Stimulated activated CD8-positive, alpha-beta memory T cell treated with anti-CD3 and anti-CD28 coated beads, Interleukin-4, amount 100 ng/mL, for 24 hours (primary cell): ENCODE data around the gene CASP9.

Experiments
- DNase-seq: peaks from one replicate; pipeline ENCODE4 v3.0.0-alpha.2; 2020; ENCODE audit warnings: low read depth

CASP9 gene

DNA sequence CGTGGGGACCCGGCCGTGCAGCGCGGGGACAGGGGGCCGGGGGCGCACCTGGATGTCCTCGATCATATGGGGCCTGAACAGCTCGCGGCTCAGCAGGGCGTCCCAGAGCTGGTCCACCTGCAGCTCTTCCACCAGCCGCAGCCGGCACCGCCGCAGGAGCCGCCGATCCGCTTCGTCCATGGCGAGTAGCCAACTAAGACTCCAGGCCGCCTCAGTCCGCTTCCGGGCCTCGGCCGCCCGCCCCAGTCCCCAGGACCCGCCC lies at the start of gene CASP9:
Gene CASP9 (minus strand): TSS at position 195 of the 262 bp plus-strand sequence. CDS start 15 bp downstream, at position 180.
- DNase-seq, result no peak

DNA sequence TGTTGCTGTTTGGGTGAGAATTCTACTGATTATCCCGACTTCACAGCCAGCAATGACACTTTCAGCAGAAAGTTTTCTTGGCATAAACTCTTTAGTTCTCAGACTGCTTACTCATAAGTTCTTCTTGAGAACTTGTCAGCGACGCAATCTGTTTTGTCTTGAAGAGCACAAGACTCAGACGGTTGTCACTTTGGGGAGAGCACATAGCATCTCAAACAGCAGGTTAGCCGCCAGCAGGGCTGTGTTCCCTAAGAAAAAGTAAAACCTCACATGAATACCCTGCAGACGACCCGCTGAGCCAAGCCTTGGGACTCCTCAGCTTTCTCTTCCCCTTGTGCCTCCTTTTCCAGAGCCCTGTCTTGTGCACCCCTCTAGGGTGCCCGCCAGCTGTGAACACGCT lies 49.5 kb upstream of the CASP9 start:
- no peak for DNase-seq

DNA sequence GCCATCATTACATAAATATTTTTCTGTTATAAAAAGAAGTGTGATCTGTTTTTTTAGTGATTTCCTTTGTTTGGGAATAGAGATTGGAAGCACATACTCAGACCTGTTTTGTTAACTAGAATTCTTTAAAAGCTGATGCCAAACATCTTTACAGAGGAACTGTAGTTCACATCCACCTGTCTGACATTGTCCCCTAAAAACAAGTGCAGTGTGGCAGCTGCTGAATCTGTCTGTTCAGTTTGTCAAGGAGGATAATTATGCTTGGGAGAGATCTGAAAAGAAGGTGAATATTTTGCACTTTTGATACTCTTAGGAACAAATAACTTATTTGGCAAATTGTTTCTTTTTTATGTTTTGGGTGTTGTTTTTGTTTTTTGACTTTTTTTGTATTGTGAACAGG lies 47.3 kb upstream of the CASP9 start:
- DNase-seq, result no peak

DNA sequence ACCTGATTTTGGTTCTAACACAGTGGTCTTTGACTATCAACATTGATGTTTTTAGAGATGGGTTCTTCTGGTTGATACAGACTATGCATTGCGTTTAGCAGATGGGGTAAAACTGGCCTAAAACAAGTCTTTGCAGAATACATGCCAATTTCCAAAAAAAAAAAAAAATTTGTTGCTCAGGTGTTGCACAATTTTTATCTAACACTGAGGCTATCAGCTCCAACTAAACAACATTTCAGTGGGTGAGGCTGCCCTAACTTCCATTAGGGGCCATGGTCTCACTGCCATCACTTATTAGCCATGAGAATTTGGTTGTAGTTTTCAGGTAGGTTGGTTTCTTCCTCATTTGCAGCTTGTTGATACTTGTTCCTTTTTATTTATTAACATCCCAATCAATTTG lies 46.8 kb upstream of the CASP9 start:
- DNase-seq, result no peak

DNA sequence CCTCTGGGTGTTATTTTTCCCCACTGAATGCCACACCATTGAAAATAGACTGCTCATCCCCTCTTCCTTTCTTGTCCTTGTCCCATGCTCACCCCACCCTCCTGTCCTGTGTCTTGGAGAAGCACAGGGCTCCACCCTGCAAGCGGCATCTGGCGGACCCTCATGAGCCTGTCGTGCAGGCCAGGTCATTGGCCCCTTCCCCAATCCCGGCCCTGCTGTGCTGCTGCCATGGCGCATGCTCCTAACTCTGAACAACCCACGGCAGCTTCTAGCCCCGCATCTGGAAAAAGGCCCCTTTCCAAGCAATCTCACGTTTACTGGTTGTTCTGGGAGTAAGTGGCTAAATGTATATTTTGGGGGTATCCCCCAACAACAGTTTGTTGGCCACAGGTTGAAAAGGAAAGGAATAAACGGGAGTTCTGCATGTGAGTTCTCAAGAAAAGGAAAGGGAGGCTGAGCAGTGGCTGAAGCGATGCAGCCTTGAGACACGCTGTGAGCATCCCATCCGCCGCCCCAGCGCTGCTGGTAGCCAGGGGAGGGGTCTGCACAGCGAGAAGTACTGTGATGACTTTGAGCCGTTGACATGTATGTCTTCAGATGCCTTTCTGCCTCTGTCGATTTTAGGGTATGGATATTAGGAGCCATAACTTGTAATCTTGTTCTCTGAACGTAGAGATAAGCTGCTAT lies 44.5 kb upstream of the CASP9 start:
- DNase-seq, result no peak

DNA sequence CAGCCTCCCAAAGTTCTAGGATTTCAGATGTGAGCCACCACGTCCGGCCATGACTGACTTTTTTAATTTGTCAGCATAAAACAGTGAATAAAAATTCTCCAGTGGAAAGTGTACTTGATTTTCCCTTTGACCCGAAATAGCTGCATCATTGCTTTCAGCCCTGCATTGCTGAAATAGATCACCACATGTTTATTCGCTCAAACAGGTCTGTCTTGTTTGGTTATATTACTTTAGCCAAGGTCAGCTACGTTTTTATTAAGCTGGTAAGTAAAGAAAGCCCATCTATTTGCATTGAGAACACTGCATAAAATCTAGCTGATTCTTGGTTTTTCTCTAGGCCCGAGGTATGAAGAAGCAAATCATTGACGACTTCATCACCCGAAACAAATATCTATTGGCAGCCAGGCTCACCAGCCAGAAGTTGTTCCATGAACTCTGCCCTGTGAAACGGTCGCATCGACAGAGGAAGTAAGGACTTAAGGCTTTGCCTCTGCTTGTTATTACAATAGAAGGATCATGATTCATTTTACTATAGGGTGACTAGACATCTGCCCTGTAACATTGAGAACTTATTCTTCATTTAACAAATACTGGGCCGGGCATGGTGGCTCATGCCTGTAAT lies 35.3 kb upstream of the CASP9 start:
- DNase-seq, result no peak

DNA sequence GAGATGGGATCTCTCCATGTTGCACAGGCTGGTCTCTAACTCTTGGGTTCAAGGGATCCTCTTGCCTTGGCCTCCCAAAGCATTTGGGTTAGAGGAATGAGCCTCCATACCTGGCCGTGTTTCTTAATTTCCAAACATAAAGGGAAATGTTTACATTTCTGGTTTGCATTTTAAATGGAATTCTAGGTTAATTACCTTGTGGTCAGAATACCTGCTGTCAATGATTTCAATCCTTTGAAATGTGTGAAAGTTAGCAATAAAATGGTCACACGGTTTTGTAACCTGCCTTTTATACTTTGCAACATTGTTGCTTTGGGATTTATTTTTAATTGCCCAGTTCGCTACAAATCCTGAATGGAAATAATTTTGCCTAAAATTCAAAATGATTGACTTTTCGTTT lies 34.5 kb upstream of the CASP9 start:
- no peak for DNase-seq

DNA sequence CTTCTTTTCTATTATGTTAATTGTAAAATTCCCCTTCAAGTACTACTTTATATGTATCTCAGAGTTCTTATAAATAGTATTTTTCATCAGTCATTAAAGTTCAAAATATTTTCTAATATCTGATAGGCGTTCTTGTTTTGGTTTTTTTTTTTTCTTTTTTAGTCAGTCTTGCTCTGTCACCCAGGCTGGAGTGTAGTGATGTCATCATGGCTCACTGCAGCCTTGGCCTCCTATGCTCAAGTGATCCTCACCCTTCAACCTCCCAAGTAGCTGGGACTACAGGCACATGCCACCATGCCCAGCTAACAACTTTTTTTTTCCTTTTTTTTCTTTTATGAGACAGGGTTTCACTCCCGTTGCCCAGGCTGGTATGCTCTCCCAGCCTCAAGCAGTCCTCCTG lies 33.6 kb upstream of the CASP9 start:
- no peak for DNase-seq

DNA sequence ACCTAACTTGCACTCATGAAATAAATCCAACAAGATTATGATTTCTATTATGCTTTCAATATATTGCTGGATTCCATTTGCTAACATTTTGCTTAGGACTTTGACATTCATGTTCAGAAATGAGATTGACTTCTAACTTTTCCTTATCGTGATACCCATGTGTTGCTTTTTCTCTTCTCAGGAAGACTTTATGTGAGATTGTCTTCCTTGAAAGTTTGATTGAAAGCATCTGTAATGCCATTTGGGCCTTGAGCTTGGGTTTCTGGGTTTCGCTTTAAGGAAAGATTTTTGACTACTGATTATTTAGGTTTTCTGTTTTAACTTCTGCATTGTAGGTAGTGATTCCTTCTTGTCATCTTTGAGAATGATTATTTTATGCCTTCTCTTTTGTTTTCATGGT lies 33.0 kb upstream of the CASP9 start:
- no peak for DNase-seq

DNA sequence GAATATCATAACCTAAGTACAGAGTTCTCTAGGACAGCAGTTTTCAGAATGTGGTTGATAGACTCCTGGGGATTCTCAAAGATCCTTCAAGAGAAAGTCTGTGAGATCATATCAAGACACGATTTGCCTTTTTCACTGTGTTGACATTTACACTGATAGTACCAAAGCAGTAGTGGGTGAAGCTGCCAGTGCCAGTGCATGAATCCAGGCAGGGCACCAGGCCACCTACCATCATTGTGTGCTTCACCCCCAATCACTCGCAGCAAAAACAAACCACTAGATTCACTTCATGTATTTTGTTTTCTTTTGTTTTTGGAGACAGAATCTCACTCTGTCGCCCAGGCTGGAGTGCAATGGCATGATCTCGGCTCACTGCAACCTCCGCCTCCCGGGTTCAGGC lies 26.6 kb upstream of the CASP9 start:
- no peak for DNase-seq

DNA sequence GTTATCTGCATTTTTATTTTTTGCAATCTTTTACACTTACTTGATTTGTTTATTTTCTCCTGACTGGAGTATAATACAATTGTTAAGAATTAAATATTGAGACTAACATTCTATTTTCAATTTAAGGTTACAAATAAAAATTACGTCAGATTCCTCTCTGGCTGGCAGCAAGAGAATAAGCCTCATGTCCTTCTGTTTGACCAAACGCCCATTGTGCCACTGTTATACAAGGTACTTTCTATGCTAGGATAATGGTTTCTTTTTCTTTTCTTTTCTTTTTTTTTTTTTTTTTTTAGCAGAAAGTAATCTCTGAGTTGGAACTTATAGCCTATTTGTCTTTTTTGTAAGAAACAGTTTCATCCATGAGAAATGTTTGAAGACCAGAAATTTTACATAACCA lies 22.6 kb upstream of the CASP9 start:
- no peak for DNase-seq

DNA sequence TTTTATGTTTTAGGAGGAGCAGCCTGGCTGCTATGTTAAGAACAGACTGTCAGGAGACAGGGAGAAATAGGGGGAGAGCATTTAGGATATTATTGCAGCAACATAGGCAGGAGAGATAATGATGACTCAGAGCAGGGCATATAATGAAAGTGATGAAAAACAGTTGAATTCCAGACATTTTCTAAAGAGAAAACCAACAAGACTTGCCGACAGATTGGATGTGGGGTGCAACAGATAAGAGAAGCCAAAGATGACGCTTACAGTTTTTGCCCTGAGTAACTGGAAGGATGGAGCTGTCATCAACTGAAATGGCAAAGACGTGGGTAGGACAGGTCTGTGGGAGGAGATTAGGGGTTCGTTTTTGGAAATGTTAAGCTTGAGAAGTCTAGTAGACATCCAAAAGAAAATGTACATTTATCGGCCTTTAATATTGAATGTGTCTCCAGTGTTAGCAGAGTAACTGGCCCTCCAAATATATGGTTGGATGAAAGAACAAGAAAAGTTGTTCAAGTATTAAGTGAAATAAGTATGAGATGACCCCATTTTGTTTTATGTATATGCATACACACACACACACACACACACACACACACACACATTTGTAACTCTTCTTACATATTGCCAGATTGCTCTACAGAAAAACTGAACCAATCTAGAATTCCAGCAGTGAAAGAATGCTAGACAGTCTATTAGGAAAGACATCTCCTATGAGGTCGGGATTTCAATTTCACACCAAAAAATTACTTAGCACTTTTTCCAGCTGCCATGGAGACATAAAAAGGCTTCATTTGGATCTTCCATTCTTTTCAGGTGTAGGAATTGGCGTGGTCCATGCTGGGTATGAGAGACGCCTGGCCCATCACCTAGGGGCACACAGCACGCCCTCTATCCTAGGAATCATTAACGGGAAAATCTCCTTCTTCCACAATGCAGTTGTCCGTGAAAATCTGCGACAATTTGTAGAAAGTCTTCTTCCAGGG lies 19.9 kb upstream of the CASP9 start:
- no peak for DNase-seq

DNA sequence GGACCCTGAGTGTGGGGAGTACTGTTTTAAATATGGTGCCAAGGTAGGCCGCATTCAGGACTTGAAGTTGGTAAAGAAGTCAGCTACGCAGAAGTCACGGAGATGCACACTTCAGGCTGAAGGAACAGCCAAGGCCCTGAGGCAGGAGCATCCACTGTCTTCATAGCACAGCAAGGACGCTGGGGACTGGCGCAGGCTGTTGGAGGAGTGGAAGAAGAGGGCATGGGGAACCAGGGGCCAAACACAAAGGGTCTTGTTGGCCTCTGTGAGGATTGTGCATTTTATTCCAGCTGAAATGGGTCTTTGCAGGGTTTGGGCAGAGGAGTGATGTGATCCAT lies 19.2 kb upstream of the CASP9 start:
- no peak for DNase-seq

DNA sequence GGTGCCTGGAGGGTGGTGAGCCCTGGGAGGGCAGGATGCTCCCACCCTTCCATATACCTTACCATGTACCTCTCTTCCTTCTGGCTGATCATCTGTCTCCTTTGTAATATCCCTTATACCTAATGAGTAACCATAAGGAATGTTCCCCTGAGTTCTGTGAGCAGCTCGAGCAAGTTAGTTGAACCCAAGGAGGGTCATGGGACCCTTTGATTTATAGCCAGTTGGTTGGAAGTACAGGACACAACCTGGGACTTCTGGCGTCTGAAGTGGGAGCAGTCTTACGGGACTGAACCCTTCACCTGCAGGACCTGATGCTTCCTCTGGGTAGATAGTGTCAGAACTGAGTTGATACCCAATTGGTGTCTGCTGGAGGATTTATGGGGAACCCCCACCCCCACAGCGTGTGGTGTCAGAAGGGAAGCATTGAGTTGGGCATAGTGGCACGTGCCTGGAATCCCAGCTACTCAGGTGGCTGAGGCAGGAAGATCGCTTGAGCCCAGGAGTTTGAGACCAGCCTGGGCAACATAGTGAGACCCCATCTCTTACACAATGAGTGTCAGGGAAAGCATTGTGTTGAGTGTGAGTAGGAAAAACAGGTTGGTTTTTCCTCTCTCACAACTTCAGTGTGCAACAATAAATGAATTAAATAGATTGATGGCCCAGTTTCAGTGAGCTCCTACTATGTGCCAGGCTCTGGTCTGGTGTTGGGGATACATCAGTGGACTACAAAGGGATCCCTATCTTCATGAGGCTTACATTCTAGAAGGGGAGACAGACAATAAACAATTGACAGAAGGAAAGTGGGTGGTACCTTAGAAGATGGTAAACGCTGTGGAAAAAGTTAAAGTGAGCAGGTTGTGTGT lies 18.6 kb upstream of the CASP9 start:
- DNase-seq, result no peak

DNA sequence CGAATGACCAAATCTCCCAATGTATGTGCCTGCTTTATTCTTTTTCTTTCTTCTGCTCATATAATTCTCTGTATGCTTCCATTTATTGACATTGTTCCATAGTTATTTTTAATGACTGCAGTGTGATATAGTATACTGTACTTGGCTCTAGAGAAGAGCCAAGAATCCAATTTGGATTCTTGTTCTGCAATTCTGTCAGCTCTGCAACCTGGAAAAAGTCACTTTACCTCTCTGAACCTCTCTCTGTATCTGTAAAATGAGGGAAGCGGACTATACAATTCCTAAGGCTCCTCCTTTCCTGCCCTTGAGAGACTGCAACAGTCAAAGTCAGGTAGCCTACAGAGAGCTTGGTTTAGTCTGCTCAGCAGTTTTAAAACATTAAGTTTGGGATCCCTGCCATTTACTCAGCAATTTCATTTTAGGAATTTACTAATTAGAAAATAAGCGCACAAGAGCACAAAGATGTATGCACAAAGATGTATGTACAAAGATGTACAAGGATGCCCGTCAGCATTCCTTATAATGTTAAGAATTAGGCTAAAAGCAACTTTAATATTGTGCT lies 17.3 kb upstream of the CASP9 start:
- DNase-seq, result no peak

DNA sequence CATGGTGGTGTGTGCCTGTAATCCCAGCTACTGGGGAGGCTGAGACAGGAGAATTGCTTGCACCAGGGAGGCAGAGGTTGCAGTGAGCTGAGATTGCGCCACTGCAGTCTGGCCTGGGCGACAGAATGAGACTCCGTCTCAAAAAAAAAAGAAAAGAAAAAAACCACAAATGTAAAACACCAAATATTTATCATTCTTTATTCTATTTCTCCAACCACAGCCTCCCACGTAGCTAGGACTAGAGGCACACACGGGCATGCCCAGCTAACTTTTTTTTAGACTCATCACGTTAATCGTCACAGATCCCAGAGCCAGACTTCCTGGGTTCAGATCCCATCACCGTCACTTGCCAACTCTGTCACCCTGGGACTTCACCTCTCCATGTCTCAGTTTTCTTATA lies 16.2 kb upstream of the CASP9 start:
- DNase-seq, result no peak

DNA sequence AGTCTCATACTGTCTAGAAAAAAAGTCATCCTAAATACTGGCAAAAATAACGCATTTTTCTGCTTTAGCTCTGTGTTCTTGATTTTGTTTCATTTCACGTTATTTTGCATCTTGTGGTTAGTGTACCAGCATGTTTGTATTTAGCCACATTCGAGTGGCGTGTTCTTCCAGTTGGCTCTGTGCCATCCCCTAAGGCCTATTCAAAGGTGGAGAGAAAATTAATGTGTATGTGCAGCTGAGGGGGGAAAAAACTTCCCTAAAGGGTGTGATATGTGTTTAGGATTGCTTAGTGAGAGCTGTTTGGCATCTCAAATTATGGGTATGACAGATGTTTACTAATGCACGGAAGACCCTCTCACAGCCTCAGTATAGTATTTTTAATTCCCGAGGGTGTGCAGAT lies 14.8 kb upstream of the CASP9 start:
- DNase-seq, result no peak

DNA sequence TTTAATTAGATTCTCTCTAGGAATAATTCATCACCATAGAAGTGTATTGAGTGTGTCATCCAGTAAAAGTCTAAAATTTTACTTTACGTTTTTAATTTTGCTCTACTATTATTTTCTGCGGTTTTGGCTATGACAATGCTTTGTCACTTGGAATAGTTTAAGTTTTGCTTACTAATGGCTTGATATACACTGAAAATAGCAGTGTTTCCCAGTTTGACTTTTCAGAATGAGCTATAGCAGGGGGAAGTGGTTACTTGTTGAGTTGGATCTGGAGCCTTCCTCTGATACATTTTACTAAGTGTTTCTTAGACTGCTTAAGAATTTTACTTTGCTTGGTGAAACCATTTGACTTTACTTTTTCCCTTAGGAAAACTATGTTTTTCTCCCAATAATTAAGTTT lies 7.7 kb upstream of the CASP9 start:
- DNase-seq, result no peak

DNA sequence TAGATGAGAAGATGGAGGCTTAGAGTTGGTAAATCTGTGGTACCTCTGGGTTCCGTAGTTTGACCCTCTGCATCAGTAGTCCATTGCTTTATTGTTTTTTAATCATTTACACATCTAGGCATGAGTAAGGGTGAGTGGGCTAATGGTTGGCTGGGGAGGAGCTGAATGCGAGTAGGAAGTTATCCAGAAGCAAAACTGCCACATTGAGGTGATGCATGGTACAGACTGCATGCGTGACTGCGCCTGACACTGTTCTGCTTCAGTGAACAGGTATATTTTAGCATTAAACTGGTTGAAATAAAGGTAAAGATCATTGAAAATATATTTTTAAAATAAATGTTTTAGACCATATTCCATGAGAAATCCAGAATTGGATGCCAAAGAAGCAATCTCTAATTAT lies 7.0 kb upstream of the CASP9 start:
- DNase-seq, result no peak

DNA sequence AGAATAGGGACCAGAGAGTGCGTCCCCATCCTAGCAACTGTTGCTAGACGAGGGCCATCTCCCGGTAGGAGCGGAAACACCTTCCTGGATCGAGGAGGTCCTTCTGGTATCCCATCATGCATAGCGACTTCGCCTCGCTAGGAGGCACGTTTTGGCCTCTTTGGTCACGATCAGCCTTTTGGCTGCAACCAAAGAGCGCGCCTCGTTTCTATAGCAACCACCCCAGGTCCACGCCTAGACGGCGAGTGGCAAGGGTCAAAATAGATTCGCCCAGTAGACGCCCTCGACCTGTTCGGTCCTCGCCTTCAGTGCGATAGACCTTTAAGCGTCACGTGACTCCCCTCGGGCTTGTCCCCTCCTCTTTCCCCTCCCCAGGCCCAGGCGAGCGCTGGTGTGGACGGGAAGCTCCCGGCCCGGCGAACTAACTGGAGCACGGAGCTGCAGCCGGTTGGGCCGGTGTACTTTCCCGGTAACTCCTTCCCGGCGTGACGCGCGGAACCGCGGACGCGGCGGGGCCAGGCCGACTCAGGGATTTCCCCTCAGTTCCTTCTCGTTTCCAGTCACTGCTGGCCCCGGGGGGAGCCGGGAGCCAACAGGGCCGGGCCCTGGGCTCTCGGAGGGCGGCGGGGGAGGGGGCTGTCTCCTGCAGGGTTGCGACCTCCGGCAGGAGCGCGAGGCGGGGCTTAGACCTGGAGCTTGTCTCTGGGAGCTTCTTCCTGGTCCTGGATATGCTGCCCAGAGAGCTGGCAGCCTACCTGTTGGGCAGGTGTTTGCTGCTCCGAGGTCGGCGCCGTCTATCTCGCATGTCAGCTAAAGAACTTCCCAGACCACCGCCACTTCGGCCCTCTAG lies 2.7 kb upstream of the CASP9 start, which contains the start of gene DNAJC16:
Gene DNAJC16 (plus strand): TSS at position 359 of the 850 bp plus-strand sequence. CDS start 2,258 bp downstream, outside the sequence.
- DNase-seq, result peak; percentile 95

DNA sequence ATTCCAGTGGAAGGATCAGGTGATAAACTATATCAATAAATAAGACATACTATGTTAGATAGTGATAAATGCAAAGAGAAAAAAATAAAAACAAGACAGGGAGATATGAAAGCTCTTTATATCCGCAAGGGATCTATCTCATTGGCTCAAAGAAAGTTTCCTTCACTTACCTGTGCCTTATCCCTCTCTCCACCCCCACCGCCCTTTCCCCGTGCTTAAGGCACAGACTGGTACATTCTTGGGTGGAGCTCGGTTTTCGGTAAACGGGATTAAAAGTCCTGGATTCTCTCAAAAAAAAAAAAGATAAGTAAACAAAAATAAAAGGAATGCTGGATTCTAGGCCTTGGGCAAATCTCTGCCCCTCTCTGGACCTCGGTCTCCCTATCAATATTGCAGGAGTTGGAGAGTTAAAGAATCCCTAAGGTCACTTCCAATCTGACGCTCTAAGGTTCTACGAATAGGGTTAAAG lies 2.0 kb upstream of the CASP9 start:
- no peak for DNase-seq
